GM12874 (cell line): Measurements from ENCODE around the gene CSF1R.

Experiments used
- CTCF ChIP-seq: IDR thresholded peaks from 2 replicates; pipeline ENCODE4 v1.5.1; 2011; ENCODE audit warnings: low read depth, mild to moderate bottlenecking, control low read depth, low read length, moderate library complexity; ENCODE audit not compliant: insufficient read depth

Gene CSF1R

GRCh38 chr5:150085950-150086715, at the start of gene CSF1R:
Gene CSF1R (minus strand): TSS chr5:150086554. CDS start chr5:150086427, 127 bp downstream.
- no peak for TF ChIP-seq CTCF

- no peak for TF ChIP-seq CTCF
These were observed 49.4 kb upstream of the CSF1R start for GRCh38 chr5:150135557-150136304.

GRCh38 chr5:150134198-150134588, 47.8 kb upstream of the CSF1R start:
- TF ChIP-seq CTCF: no peak

GRCh38 chr5:150133581-150134197, 47.3 kb upstream of the CSF1R start:
- TF ChIP-seq CTCF: no peak

- no peak for TF ChIP-seq CTCF
These were observed 46.4 kb upstream of the CSF1R start for GRCh38 chr5:150132740-150133139.

GRCh38 chr5:150131978-150132694, 45.8 kb upstream of the CSF1R start:
- no peak for TF ChIP-seq CTCF

- TF ChIP-seq CTCF: no peak
These were observed 45.1 kb upstream of the CSF1R start for GRCh38 chr5:150131461-150131860.
